Lung (tissue), 12 donors: ENCODE data around the gene LRRC1. TPM values are rescaled to one million over a fixed set of nuclear protein-coding genes. Genes with fewer than 3 reads are reported as not detected.

Experiments used
- ATAC-seq: fragments of 200-7000 bp; cut with Tn5 transposase; one replicate; pipeline ENCODE4 v1.9.1; 2020; ENCODE audit warnings: moderate number of reproducible peaks; ENCODE audit not compliant: insufficient read depth, low FRiP score
- DNase-seq, 3 donors: peaks; one replicate each; pipeline ENCODE4 v3.0.0-alpha.2; 2013 to 2017
- H3K27ac ChIP-seq, 2 donors: one replicate each; pipeline ENCODE4 v1.5.1; 2013; ENCODE audit warnings: mild to moderate bottlenecking in 2 of 2, moderate library complexity in 2 of 2, control low read depth in 1 of 2, inconsistent platforms in 1 of 2, low read depth in 1 of 2, low read length in 1 of 2
- H3K27me3 ChIP-seq, 3 donors: one replicate each; pipeline ENCODE4 v1.5.1; 2013; ENCODE audit warnings: low read length in 2 of 3; ENCODE audit not compliant: control insufficient read depth in 3 of 3, insufficient read depth in 3 of 3
- H3K36me3 ChIP-seq, 4 donors: one replicate each; pipeline ENCODE4 v1.5.1; 2013; ENCODE audit warnings: low read length in 4 of 4, mild to moderate bottlenecking in 1 of 4, moderate library complexity in 1 of 4; ENCODE audit not compliant: control insufficient read depth in 4 of 4, insufficient read depth in 4 of 4
- H3K4me1 ChIP-seq, 5 donors: one replicate each; pipeline ENCODE4 v1.5.1; 2013; ENCODE audit warnings: low read length in 5 of 5, mild to moderate bottlenecking in 2 of 5, moderate library complexity in 1 of 5; ENCODE audit not compliant: control insufficient read depth in 5 of 5, insufficient read depth in 5 of 5
- H3K4me3 ChIP-seq: one replicate; pipeline ENCODE4 v1.5.1; 2013; ENCODE audit warnings: mild to moderate bottlenecking, control low read depth, moderate library complexity
- H3K9ac ChIP-seq, 2 donors: one replicate each; pipeline ENCODE4 v1.5.1; 2013; ENCODE audit warnings: low read length in 2 of 2, control low read depth in 1 of 2; ENCODE audit not compliant: insufficient read depth in 1 of 2
- H3K9me3 ChIP-seq, 4 donors: one replicate each; pipeline ENCODE4 v1.5.1; 2013; ENCODE audit warnings: low read length in 3 of 4, mild to moderate bottlenecking in 1 of 4, moderate library complexity in 1 of 4; ENCODE audit not compliant: control insufficient read depth in 4 of 4, insufficient read depth in 3 of 4
- CTCF ChIP-seq: IDR thresholded peaks from 2 replicates; pipeline ENCODE4 v1.5.1; 2012; ENCODE audit warnings: mild to moderate bottlenecking; ENCODE audit errors: control extremely low read depth, extremely low read depth
- WGBS, 2 donors: extraction: QIAGEN DNeasy Blood & Tissue Kit; methylation state at CpG; one replicate each; pipeline ENCODE4 v1.1.7; 2013; 5-methylcytosine and 5-hydroxymethylcytosine counted together
- polyA plus RNA-seq, 2 donors: library from polyadenylated mRNA; stranded (reverse); fragments of 200-250 nt; gene quantifications; one replicate each; pipeline ENCODE4 v1.2.1, GENCODE V29; 2013
- total RNA-seq, 2 donors: library from RNA; depleted of rRNA in 1 of 2; stranded (reverse); fragments of >200 nt in 1 of 2; gene quantifications; one replicate each; pipeline ENCODE4 v1.2.1, GENCODE V29; 2014 to 2021
- donor health status: control.
- donor health status: control.
- donor health status: Bipolar disorder and iron deficiency.
- donor health status: healthy.
- donor health status: DM: yes; HTN: yes; CAD: no.

LRRC1 gene
- total and polyA plus RNA-seq, 4 donors, result 4.8 to 19.9 (median 9.9) TPM

- no peaks in the 10 kb centered on the region for H3K9me3 ChIP-seq
- H3K36me3 ChIP-seq, result no peaks in the 10 kb centered on the region
- H3K4me1 ChIP-seq, result peaks cover 0 to 9% (median 3%) of the 10 kb centered on the region in 5 donors
- TF ChIP-seq CTCF, result no peak
- H3K27ac ChIP-seq, result no peak overlapping the region
- DNase-seq (no peak), ATAC-seq (no peak)
- no peak overlapping the region for H3K9ac ChIP-seq
- H3K27me3 ChIP-seq, result no peaks in the 10 kb centered on the region
- WGBS, 2 donors, result 45 to 62% methylated on average over 1 of the region's 1 CpG
- no peak overlapping the region for H3K4me3 ChIP-seq
Measured at GRCh38 chr6:53928641-53929040, 133.8 kb downstream of the LRRC1 start.

GRCh38 chr6:53929041-53929820 lies 134.4 kb downstream of the LRRC1 start:
- ATAC-seq, result no peak
- Histone ChIP-seq H3K27me3 (no peaks in the 10 kb centered on the region), H3K27ac (no peak overlapping the region), H3K9ac (no peak overlapping the region), H3K4me3 (no peak overlapping the region), H3K4me1 (peaks cover 0 to 9% (median 3%) of the 10 kb centered on the region in 5 donors), H3K9me3 (no peaks in the 10 kb centered on the region), H3K36me3 (no peaks in the 10 kb centered on the region)
- TF ChIP-seq CTCF, result no peak
- no peak for DNase-seq
- 91 to 94% methylated on average over 4 of the region's 4 CpGs for WGBS, 2 donors

- no peaks in the 10 kb centered on the region for H3K9me3 ChIP-seq
- no peak for TF ChIP-seq CTCF
- 92 to 93% methylated on average over 6 of the region's 6 CpGs for WGBS, 2 donors
- H3K27me3 ChIP-seq, result no peaks in the 10 kb centered on the region
- no peaks in the 10 kb centered on the region for H3K36me3 ChIP-seq
- no peak overlapping the region for H3K27ac ChIP-seq
- no peak overlapping the region for H3K9ac ChIP-seq
- ATAC-seq (no peak), DNase-seq (no peak)
- H3K4me1 ChIP-seq, result peaks cover 0 to 9% (median 3%) of the 10 kb centered on the region in 5 donors
- H3K4me3 ChIP-seq, result no peak overlapping the region
Measured at GRCh38 chr6:53929821-53930120, 135.0 kb downstream of the LRRC1 start.

- peaks cover 0 to 9% (median 3%) of the 10 kb centered on the region in 5 donors for H3K4me1 ChIP-seq
- H3K9ac ChIP-seq, result no peak overlapping the region
- 96 to 100% methylated on average over 1 of the region's 1 CpG for WGBS, 2 donors
- H3K9me3 ChIP-seq, result no peaks in the 10 kb centered on the region
- no peaks in the 10 kb centered on the region for H3K36me3 ChIP-seq
- ATAC-seq (no peak), DNase-seq (no peak)
- H3K4me3 ChIP-seq, result no peak overlapping the region
- no peaks in the 10 kb centered on the region for H3K27me3 ChIP-seq
- no peak overlapping the region for H3K27ac ChIP-seq
- TF ChIP-seq CTCF, result no peak
Measured at GRCh38 chr6:53930330-53930729, 135.5 kb downstream of the LRRC1 start.
